Upper lobe of left lung (tissue), 6 donors: ENCODE results near the gene APOM. TPM values are rescaled to one million over a fixed set of nuclear protein-coding genes. Genes with fewer than 3 reads are reported as not detected.

Experiments
- ATAC-seq, 2 donors: fragments of 200-7000 bp; cut with Tn5 transposase; one replicate each; pipeline ENCODE4 v1.9.1; 2022; ENCODE audit warnings: mild to moderate bottlenecking in 2 of 2, moderate library complexity in 2 of 2; ENCODE audit not compliant: low FRiP score in 2 of 2
- DNase-seq, 2 donors: peaks; one replicate each; pipeline ENCODE4 v3.0.0-alpha.2; 2019 to 2020
- H3K27ac ChIP-seq, 4 donors: fragments of 200-600 bp; sonication (generic); one replicate each; pipeline ENCODE4 v1.5.1; 2016 to 2019
- H3K27me3 ChIP-seq, 4 donors: fragments of 200-600 bp; sonication (generic); one replicate each; pipeline ENCODE4 v1.5.1; 2017 to 2019
- H3K36me3 ChIP-seq, 4 donors: fragments of 200-600 bp; sonication (generic); one replicate each; pipeline ENCODE4 v1.5.1; 2016 to 2019
- H3K4me1 ChIP-seq, 4 donors: fragments of 200-600 bp; sonication (generic); one replicate each; pipeline ENCODE4 v1.5.1; 2018 to 2019
- H3K4me3 ChIP-seq, 4 donors: fragments of 200-600 bp; sonication (generic); one replicate each; pipeline ENCODE4 v1.5.1; 2017 to 2019; ENCODE audit warnings: mild to moderate bottlenecking in 2 of 4, moderate library complexity in 1 of 4
- H3K9me3 ChIP-seq, 4 donors: fragments of 200-600 bp; sonication (generic); one replicate each; pipeline ENCODE4 v1.5.1; 2018 to 2019
- CTCF ChIP-seq, 6 experiments: fragments of 450-650 bp in 4 of 6; fragments of 200-600 bp in 2 of 6; sonication (generic) in 2 of 6; IDR thresholded peaks; one replicate each; pipeline ENCODE4 v1.5.1; 2016 to 2019; ENCODE audit warnings: antibody characterized with exemption in 6 of 6
- EP300 ChIP-seq, 4 donors: sonication (generic); formaldehyde crosslinking; IDR thresholded peaks; one replicate each; pipeline ENCODE4 v1.5.1; 2017; ENCODE audit warnings: antibody characterized with exemption in 4 of 4, control low read depth in 2 of 4
- POLR2A ChIP-seq, 4 donors: fragments of 450-650 bp; IDR thresholded peaks; one replicate each; pipeline ENCODE4 v1.5.1; 2016 to 2017; ENCODE audit warnings: antibody characterized with exemption in 4 of 4, mild to moderate bottlenecking in 2 of 4
- POLR2AphosphoS5 ChIP-seq, 2 donors: sonication (generic); formaldehyde crosslinking; IDR thresholded peaks; one replicate each; pipeline ENCODE4 v1.5.1; 2017; ENCODE audit warnings: antibody characterized with exemption in 2 of 2
- WGBS, 2 donors: methylation state at CpG; one replicate each; pipeline ENCODE4 v1.1.5; 2017 to 2018; 5-methylcytosine and 5-hydroxymethylcytosine counted together
- total RNA-seq, 6 donors: library from RNA; depleted of rRNA in 4 of 6; stranded (reverse); fragments of >200 nt in 4 of 6; gene quantifications; one replicate each; pipeline versions ENCODE4 v1.1.0 to v1.2.1, GENCODE V29; 2016 to 2021
- donor health status: DM: no; HTN: no; CAD: no; lungs with moderate emphysema.
- donor health status: DM: no; HTN: yes; CAD: no; lungs with severe emphysema.

APOM gene
- total RNA-seq, 6 donors from 2014 or later, result 0.89 to 4.3 (median 2.1) TPM

- H3K4me1 ChIP-seq, result no peaks in the 10 kb centered on the region
- TF ChIP-seq POLR2AphosphoS5 (IDR thresholded peaks at IDR 0.05), result no peak
- TF ChIP-seq CTCF (IDR thresholded peaks at IDR 0.05), result peak in 2 of 6 experiments; percentile 9 to 11
- ATAC-seq (no peak), DNase-seq (no peak)
- peaks cover 17 to 94% (median 75%) of the 10 kb centered on the region in 4 donors for H3K36me3 ChIP-seq
- no peaks in the 10 kb centered on the region for H3K27me3 ChIP-seq
- no peak overlapping the region for H3K4me3 ChIP-seq
- no peak overlapping the region for H3K27ac ChIP-seq
- WGBS, 2 donors, result 66 to 75% methylated on average over 7 to 11 of the region's 11 CpGs
- no peaks in the 10 kb centered on the region for H3K9me3 ChIP-seq
These were observed 33.8 kb downstream of the APOM start for GRCh38 chr6:31689249-31690110.

GRCh38 chr6:31690231-31691077 is 34.8 kb downstream of the APOM start:
- ATAC-seq (no peak), DNase-seq (no peak)
- H3K9me3 ChIP-seq, result no peaks in the 10 kb centered on the region
- H3K36me3 ChIP-seq, result peaks cover 21 to 99% (median 84%) of the 10 kb centered on the region in 4 donors
- TF ChIP-seq POLR2A (IDR thresholded peaks at IDR 0.05) (no peak), EP300 (IDR thresholded peaks at IDR 0.05) (no peak), POLR2AphosphoS5 (IDR thresholded peaks at IDR 0.05) (no peak), CTCF (IDR thresholded peaks at IDR 0.05) (no peak)
- no peaks in the 10 kb centered on the region for H3K27me3 ChIP-seq
- H3K4me1 ChIP-seq, result no peaks in the 10 kb centered on the region
- WGBS, 2 donors, result 73 to 76% methylated on average over 10 of the region's 10 CpGs
- no peak overlapping the region for H3K4me3 ChIP-seq
- peak overlapping the region in 1 of 4 donors; percentile 10 for H3K27ac ChIP-seq

GRCh38 chr6:31691078-31691463 is 35.4 kb downstream of the APOM start:
- ATAC-seq, result no peak
- 87 to 90% methylated on average over 6 of the region's 6 CpGs for WGBS, 2 donors
- TF ChIP-seq POLR2AphosphoS5 (IDR thresholded peaks at IDR 0.05), result no peak
- TF ChIP-seq POLR2A (IDR thresholded peaks at IDR 0.05), result no peak
- H3K27me3 ChIP-seq, result no peaks in the 10 kb centered on the region
- no peaks in the 10 kb centered on the region for H3K4me1 ChIP-seq
- H3K27ac ChIP-seq, result peak overlapping the region in 1 of 4 donors; percentile 10
- no peaks in the 10 kb centered on the region for H3K9me3 ChIP-seq
- H3K4me3 ChIP-seq, result no peak overlapping the region
- peaks cover 21 to 99% (median 90%) of the 10 kb centered on the region in 4 donors for H3K36me3 ChIP-seq
- DNase-seq, result no peak

GRCh38 chr6:31691564-31692108 is 35.9 kb downstream of the APOM start:
- no peak overlapping the region for H3K4me3 ChIP-seq
- WGBS, 2 donors, result 97 to 98% methylated on average over 10 to 12 of the region's 12 CpGs
- ATAC-seq, result no peak
- peaks cover 21 to 99% (median 88%) of the 10 kb centered on the region in 4 donors for H3K36me3 ChIP-seq
- H3K27me3 ChIP-seq, result no peaks in the 10 kb centered on the region
- no peaks in the 10 kb centered on the region for H3K4me1 ChIP-seq
- TF ChIP-seq POLR2A (IDR thresholded peaks at IDR 0.05), result no peak
- TF ChIP-seq CTCF (IDR thresholded peaks at IDR 0.05), result no peak
- TF ChIP-seq POLR2AphosphoS5 (IDR thresholded peaks at IDR 0.05), result no peak
- no peak for TF ChIP-seq EP300 (IDR thresholded peaks at IDR 0.05)
- H3K27ac ChIP-seq, result no peak overlapping the region
- no peak for DNase-seq
- H3K9me3 ChIP-seq, result no peaks in the 10 kb centered on the region

- Histone ChIP-seq H3K27me3 (no peaks in the 10 kb centered on the region), H3K27ac (no peak overlapping the region), H3K36me3 (peaks cover 21 to 97% (median 84%) of the 10 kb centered on the region in 4 donors), H3K4me1 (no peaks in the 10 kb centered on the region), H3K4me3 (no peak overlapping the region), H3K9me3 (no peaks in the 10 kb centered on the region)
- ATAC-seq (no peak), DNase-seq (no peak)
- TF ChIP-seq POLR2A (IDR thresholded peaks at IDR 0.05) (no peak), POLR2AphosphoS5 (IDR thresholded peaks at IDR 0.05) (no peak), CTCF (IDR thresholded peaks at IDR 0.05) (no peak), EP300 (IDR thresholded peaks at IDR 0.05) (no peak)
- 91 to 95% methylated on average over 4 of the region's 4 CpGs for WGBS, 2 donors
These were observed 36.7 kb downstream of the APOM start for GRCh38 chr6:31692353-31692752.
